HG03460 (cell line): Measurements from ENCODE around the gene CXCR3.

Source experiments
- ATAC-seq: cut with Tn5 transposase; IDR thresholded peaks from one replicate; pipeline ENCODE4 v1.9.1; 2021; ENCODE audit not compliant: unreplicated experiment

CXCR3 gene

DNA sequence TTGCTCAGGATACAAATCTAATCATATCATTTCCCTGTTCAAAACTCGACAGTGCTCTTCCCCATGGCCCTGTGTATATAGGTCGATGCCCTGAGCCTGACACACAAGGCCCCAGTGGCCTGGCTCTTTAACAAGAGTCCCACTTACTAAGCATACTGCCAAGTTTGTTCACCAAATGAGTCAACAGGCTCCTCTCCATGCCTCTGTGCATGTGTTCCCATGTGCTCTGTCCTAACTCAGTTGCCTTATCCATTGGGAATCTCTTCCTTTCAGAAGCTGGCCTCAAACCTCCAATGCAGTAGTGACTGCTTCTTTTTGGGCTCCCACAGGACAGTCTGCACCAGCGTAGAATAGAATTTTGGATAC is 18.9 kb upstream of the CXCR3 start:
- ATAC-seq = peak; percentile 31

DNA sequence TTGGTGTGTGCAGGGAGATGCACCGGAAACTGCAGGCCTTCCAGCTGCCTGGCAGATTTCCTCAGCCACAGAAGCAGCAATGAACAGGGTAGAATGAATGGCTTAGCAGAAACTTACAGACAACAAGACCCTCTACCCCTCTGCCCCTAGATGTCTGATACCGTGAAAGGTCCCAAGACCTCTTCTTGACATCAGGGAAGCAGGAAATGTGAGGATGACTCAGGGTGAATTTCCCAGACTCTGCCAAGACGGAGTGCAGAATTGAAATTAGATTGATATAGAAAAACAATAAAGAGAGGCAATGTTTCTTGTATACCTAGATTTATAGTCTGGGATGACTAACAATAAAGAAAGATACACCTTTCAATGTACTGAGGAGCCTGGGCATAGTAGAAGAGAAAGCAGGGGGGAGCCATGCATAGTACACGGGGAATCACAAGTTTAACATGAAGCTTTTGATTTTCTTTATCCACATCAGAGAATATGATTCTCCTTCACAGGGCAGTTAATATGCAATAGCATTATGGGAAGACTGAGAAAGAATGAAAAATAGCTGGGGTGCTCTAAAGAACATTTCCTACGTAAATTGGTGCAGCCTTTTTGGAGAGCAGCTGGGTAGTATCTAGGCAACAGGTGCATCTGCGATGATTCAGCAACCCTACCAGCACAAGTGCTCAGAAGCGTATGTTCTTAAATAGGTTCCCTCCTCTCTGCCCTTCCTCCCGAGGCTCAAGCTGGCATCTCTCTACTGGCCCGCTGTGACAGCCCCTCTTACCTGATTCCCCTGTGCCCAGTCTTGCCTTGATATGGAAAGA is 18.3 kb upstream of the CXCR3 start:
- peak; percentile 43 for ATAC-seq

DNA sequence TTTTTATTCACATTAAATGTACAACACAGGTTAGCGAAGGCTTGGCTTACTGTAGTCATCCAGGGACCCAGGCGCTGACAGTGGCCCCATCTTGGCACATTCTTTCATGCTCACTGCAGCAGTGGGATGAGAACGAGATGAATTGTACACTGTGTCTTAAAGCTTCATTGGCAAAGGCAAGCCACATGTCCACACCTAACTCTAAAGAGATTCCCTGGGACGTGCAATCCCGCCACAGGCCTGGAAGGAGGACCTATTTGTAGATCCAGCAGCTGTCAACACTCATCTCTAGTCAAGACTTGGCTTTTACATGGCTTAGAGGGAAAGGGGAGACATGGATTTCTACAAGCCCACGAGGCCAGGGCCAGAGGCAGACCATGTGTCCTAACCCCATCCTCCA is 16.1 kb upstream of the CXCR3 start:
- ATAC-seq = no peak

DNA sequence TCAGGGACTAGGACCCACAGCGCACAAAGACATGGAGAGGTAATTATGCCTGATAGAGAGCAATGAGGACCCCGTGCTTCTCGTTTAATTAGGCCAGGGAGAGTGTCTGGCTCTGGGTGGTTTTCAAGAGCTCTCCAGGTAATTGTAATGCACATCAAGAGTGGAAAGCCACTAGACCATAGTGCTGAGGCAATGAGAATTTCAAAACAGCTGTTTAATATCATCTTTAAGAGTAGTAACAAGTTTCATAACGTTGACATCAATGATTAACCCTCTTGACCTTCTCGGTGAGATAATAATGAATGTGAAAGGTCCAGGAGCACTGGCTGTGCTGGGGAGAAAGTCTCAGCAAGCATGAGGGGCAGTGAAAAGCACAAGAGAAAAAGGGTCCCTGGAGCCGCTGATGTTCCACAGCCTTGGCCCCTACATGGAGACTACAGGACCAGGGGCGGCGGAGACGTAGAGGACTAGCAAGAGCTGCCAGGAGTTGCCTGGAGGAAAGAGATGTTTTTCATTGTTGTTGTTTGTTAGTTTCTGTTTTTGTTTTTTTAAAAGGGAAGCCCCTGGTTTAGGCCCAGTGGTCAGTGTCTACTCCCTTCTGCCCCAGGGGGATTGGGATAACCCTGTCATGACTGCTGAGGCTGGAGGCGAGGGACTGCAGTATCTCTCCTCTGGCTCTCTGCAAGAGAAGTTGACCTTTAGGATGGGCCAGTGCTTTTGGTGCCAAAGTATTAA is 14.8 kb upstream of the CXCR3 start:
- ATAC-seq = peak; percentile 45

DNA sequence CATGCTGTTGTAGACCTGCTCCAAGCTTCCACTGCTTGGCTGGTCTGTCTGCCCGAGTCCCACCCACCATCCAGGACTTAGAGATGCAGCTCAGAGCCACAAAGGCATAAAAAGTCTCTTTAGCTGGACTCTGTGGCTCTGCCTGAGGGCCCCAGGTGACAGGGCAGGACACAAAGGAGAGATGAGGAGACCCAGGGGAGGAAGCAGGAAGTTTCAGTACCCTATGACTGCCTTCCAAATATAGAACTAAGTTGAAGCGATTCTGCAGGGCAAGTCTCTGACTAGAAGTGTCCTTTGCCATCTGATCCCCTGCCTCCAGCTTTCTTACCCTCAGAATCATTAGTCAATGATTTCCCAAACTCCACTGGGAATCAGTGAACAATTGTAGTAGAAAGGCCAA is 11.2 kb upstream of the CXCR3 start:
- peak; percentile 64 for ATAC-seq

DNA sequence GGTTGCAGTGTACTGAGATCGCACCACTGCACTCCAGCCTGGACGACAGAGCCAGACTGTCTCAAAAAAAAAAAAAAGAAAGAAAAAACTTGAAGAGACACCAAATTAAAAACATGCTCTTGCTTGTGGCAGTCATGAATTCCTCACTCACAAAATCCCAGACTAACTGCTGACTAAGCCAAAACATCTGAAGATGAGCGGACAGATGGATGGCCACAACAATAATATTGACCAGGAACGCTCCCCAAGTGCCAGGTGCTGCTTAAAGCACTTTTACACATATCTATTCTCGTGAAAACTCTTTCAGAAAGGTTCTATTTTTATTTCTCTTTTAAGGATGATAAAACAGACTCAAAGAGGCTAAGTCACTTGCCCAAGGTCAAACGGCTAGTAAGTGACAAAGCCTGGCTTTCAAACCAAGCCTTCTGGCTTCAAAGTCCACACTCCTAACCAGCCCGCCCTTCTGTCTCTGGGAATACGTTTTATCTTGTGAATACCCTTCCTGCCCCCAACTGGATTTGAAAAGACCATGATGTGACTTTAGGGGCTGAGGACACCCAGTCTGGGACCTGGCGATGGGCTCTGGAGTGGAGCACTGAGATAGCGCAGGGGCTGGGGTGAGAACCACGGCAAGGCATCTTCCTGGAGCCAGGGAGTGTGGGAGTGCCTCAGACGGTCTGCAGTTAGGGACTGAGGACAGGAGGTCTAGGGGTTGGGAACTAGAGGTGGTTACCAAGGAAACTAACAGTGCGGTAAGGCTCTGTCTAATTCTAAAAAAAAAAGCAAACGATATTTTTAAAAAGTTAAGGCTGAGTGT is 9.5 kb upstream of the CXCR3 start:
- no peak for ATAC-seq

DNA sequence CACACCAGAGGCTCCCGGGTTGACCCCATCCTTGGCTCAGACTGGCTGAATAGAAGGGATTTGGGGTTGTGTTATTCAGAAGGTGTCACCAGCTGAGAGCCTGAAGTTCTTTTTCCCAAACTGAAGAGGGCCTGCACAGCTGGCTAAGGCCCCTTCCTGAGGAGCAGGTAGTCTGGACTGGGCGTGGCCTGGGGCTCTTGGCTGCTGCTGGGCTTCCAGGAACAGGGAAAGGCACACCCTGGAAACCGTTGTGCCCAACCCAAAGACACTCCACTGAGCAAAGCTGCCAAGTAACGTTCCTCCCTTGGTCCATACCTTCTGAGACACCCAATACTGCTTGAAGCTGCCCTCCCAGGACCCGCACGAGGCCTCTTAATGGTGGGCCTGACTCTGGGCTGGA is 8.3 kb upstream of the CXCR3 start:
- ATAC-seq = no peak

DNA sequence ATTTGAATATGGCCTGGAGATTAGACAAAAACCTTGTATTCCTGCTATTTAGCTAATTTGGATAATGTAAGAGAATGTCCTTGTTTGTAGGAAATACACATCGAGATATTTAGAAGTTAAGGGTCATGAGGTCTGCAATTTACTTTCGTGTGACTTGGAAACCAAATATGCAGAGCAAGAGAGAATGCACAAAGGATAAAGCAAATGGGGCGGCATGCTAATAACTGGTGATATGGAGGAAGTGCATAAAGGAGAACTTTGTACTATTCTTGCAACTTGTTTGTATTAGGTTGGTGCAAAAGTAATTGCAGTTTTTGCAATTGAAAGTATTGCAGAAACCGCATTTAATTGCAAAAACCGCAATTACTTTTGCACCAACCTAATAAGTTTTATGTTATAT is 7.2 kb upstream of the CXCR3 start:
- no peak for ATAC-seq

DNA sequence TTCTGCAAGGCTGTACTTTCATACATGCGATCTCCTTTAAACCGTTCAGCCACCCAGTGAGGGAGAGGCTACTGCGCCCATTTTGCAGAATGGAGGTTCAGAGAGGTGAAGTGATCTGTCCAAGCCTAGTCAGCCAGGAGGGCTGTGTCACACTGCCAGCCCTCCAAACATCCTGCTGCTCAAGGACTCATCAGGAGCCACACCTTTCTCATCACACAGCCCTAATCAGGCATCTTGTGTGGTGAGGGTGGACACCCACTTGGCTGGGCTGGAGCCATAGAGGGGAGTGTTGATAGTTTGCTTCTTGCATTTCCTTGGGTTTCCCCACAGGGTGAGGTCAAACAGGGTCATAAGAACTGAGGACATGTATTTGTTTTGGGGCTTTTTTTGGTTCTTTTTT is 5.4 kb upstream of the CXCR3 start:
- no peak for ATAC-seq

DNA sequence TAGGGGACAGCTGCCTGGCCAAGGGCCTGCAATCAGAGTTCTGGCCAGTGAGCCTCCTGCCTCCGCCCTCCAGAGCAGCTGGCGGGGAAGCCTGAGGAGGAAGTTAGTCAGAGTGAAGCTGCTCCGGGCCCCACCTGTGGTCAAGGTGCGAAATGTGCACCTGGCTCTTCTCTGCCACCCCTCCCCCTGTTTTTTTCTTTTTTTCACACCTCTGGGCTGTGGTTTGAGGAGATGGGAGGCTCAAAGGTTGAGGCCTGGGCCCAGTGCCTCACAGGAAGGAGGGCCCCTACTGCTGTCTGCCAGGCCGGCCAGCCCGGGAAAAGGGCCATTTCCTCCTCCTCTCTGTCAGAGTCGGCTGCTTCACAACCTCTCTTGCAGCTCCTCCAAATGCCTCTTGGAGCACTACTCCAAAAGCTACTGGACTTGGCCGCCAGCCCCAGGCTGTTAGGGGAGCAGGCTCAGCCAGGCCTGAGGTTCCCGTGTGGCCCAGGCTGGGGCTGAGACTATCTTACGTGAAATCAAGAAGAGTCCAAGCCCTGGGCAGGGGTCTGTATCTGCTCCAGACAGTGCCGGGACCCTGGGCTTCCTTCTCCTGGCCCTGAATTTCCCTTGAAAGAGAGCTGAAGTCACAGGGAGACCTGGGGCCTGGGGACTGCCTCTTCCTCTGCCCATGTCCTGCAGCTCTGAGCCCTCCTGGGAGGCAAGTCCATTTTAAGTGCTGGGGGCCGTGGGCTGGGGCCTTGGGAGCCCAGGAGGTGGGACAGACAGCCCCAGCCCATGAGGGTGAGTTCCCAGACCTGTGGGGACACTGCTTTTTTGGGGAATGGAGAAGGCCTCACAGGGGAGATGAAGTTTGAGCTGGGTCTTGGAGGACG is 4.5 kb upstream of the CXCR3 start:
- ATAC-seq = peak; percentile 42

DNA sequence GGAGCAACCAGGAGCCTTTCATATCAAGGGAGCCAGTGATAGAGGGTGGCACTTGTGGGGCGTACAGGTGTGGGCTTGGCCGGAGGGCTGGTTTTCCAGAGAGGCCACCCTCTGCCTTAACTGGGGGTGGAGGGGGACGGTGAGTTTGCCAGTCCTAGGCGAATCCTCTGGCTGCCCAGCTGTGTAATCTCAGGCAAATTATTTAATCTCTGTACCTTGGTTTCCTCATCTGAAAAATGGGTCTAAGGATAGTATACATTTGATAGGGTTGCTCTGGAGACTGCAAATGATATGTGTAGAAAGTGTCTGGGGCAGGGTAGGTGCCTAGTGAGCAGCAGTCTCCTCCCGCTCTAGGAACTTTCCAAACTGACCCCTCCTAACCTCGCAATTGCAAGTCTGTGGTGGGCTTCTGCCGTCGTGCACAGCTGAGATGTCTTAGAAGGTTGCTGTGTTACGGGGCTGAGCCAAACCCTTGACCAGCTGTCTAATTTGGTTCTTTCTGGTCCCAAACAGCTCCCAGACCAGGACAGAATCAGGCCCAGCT is 3.8 kb upstream of the CXCR3 start:
- ATAC-seq = no peak

DNA sequence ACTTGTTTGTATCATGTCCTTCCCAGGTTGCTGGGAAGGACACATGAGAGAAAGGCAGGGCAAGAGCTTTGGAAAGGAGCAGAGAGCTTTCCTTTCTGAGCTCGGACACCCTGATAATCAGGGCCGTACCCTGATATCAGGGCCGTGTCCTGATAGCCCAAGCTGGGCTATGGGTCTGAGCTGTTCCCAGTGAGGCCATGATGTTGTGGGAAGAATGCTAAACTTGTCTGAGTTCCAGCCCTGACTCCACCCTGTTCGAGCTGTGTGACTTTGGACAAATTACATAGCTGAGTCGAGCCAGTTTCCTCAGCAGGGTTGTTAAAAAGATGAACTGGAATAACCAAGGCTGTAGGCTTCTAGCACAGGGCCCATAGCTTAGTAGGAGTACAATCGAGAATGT is 3.3 kb upstream of the CXCR3 start:
- no peak for ATAC-seq

DNA sequence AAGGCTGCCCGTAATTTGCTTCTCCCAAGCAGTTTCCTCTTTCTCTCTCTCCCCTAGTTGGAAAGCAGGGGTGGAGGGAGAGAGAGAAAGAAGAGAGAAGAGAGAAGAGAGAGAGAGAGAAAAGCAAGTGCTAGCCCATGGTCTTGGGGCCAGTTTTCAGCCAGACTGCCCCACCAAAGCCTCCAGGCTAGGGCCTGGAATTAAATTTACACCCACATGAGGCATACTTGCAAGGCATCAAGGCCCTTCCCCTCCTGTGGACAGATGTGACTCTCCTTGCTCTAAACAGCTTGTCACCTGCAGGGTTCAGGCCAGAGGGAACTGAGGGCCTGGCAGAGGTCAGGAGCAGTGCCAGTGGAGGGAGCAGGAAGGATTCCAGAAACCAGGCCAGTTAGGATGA is 1.7 kb upstream of the CXCR3 start:
- no peak for ATAC-seq

DNA sequence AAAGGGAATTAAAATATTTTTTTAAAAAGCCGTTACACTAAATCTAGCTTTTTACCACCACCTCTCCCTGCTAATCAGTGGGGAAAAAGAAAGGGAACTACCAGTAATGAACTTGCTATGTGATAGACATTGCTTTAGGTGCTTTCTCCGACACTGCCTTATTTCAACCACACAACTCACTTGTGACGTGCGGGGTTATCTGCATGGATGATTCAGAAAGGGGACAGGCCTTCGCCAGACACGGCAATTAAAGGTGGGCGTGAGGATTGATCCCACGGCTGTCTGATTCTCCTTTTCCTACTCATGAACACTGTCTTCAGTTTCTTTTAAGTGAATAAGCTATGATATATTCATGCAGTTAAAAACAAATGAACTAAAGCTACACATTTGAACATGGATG is 882 bp upstream of the CXCR3 start:
- ATAC-seq = no peak

DNA sequence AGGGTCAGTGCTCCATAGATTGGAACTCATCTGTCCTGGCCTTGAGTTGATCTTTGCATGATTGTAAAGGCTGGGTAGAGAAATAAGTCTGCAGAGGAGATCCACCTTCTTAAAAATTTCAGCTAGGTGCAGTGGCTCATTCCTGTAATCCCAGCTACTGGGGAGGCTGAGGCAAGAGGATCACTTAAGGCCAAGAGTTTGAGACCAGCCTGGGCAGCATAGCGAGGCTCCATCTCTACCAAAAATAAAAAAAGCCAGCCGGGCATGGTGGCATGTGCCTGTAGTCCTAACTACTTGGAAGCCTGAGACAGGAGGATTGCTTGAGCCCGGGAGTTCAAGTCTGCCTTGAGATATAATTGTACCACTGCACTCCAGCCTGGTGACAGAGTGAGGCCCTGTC is 476 bp upstream of the CXCR3 start:
- no peak for ATAC-seq

DNA sequence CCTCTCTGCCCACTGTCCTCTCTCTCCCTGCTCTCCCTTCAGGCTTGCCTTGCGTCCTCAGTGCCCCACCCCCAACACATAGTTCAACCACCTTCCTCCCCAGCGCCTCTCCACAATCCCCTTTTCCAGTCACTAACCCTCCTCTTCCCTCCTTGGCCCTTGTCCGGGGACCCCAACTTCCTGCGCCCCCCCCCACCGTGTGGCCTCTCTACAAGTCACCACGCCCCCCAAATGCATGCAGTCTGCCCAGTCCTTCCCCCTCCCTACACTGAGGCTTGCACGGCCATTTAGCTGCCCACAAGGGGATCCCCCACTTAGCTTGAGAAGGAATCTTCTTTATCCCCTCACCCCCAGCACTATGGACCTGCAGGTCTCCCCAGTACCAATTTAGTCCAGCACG is 569 bp downstream of the CXCR3 start:
- no peak for ATAC-seq

DNA sequence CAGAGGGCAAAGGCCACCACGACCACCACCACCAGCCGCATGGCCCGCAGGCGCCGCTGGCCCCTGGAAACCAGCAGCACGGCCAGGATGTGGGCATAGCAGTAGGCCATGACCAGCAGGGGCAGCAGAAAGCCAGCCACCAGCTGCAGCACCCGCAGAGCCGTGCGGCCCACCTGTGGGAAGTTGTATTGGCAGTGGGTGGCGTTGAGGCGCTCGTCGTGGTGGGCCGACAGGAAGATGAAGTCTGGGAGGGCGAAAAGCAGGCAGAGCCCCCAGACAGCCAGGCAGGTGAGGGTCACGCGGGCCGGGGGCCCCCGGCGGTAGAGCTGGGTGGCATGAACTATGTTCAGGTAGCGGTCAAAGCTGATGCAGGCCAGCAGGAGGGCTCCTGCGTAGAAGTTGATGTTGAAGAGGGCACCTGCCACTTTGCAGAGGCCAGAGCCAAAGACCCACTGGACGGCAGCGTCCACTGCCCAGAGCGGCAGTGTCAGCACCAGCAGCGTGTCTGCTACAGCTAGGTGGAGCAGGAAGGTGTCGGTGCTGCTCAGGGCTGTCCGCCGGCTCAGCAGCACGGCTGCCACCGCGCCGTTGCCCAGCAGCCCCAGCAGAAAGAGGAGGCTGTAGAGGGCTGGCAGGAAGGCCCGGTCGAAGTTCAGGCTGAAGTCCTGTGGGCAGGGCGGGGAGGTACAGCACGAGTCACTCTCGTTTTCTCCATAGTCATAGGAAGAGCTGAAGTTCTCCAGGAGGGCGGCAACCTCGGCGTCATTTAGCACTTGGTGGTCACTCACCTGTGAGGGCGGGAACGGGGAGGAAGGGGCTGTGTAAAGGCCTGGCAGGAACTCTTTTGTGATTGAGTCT is 1.4 kb downstream of the CXCR3 start:
- ATAC-seq = no peak

DNA sequence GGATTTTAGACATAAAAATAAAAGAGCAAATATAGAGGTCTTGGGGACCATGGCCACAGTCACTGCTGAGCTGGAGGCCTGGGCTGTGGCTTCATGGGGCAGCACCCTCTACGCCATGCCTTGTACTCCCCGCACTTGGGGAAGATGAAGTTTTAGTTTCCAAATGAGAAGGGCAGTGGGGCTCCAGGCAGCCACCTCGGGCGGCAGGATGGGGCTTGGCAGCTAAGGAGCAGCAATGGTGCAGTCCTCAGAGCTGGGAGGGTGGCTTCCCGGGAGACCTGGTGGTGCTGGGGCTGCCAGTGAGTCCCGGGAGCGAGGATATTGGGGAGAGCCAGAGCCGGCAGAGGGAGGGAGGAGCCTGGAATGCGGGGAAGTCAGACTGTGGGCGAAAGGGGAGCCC is 2.4 kb downstream of the CXCR3 start:
- ATAC-seq = no peak

DNA sequence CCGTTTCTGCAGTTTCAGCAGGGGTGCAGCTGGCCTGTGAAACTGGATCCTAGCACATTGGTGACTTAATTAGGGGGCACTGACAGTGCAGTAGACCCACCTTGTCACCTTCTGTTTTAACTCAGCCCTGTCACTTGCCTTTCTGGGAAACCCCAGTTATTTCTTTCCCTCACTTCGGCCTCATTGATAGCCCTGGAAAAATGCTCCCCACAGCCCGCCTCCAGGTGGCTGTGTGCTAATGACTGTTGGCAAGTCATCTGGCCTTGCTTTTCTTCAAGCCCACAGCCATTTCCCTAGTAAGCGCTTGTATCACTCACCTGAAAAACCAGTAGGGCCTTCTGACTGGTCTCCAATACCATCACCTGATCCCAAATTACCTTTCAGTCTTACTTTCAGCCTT is 3.3 kb downstream of the CXCR3 start:
- ATAC-seq = no peak

DNA sequence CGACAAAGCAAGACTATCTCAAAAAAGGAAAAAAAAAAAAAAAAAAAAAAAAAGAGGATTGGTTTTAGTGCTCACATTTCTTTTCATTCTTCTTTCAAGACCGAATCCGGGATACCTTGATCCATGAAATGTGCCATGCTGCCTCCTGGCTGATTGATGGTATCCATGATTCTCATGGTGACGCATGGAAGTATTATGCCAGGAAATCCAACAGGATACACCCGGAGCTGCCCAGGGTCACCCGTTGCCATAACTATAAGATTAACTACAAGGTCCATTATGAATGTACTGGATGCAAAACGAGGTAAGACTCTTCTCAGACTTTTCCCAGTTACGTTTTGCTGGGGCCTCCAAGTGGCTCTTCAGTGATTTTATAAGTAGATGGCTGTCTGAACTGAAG is 6.1 kb downstream of the CXCR3 start:
- ATAC-seq = no peak
